Testis (tissue), 2 donors: Measurements from ENCODE around the gene FAM131C.

Experiments used
- POLR2A ChIP-seq: fragments of 450-650 bp; IDR thresholded peaks from one replicate; pipeline ENCODE4 v1.6.1; 2017; ENCODE audit warnings: antibody characterized with exemption, mild to moderate bottlenecking, moderate library complexity
- TF ChIP-seq, protein P1 (sequence below), 3 experiments: fragments of 450-650 bp in 2 of 3; fragments of 200-600 bp in 1 of 3; sonication (generic) in 1 of 3; IDR thresholded peaks; one replicate each; pipeline ENCODE4 v1.5.1; 2016 to 2019; ENCODE audit warnings: antibody characterized with exemption in 3 of 3, mild to moderate bottlenecking in 2 of 3, moderate library complexity in 1 of 3

DNA sequence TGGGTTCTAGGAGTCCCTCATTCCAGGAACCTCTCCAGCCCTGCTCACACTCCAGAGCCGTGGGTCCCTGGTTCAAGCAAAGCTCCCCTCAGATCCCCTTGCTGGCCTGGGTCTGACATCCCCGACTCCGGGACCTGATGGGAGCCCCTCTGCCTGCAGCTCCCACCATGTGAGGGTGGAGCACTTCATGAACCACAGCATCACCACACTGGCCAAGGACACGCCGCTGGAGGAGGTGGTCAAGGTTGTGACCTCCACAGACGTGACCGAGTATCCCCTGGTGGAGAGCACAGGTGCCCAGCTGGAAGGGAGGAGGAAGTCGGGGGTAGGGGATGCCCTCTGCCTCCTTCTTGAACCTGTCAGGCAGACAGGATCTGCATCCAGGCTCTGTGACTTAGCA lies 41.9 kb downstream of the FAM131C start:
- TF ChIP-seq, protein P1, sequence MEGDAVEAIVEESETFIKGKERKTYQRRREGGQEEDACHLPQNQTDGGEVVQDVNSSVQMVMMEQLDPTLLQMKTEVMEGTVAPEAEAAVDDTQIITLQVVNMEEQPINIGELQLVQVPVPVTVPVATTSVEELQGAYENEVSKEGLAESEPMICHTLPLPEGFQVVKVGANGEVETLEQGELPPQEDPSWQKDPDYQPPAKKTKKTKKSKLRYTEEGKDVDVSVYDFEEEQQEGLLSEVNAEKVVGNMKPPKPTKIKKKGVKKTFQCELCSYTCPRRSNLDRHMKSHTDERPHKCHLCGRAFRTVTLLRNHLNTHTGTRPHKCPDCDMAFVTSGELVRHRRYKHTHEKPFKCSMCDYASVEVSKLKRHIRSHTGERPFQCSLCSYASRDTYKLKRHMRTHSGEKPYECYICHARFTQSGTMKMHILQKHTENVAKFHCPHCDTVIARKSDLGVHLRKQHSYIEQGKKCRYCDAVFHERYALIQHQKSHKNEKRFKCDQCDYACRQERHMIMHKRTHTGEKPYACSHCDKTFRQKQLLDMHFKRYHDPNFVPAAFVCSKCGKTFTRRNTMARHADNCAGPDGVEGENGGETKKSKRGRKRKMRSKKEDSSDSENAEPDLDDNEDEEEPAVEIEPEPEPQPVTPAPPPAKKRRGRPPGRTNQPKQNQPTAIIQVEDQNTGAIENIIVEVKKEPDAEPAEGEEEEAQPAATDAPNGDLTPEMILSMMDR (IDR thresholded peaks at IDR 0.05) = no peak
- no peak for TF ChIP-seq POLR2A
